OCI-M2 (cell line): ENCODE measurements around the gene PDSS1.
A peak's percentile ranks its signal among the peaks of the same experiment; 100 is the strongest.
"Not testable (repeated sequence)": the region's sequence is repeated elsewhere in the genome, so short reads cannot be mapped to it uniquely, and the experiment has no call there.

ENCODE experiments used
- DNase-seq: peaks from one replicate; lab custom pipeline; 2025; ENCODE audit not compliant: unreplicated experiment; lab: John Stamatoyannopoulos, UW

PDSS1 gene, protein sequence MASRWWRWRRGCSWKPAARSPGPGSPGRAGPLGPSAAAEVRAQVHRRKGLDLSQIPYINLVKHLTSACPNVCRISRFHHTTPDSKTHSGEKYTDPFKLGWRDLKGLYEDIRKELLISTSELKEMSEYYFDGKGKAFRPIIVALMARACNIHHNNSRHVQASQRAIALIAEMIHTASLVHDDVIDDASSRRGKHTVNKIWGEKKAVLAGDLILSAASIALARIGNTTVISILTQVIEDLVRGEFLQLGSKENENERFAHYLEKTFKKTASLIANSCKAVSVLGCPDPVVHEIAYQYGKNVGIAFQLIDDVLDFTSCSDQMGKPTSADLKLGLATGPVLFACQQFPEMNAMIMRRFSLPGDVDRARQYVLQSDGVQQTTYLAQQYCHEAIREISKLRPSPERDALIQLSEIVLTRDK

DNA sequence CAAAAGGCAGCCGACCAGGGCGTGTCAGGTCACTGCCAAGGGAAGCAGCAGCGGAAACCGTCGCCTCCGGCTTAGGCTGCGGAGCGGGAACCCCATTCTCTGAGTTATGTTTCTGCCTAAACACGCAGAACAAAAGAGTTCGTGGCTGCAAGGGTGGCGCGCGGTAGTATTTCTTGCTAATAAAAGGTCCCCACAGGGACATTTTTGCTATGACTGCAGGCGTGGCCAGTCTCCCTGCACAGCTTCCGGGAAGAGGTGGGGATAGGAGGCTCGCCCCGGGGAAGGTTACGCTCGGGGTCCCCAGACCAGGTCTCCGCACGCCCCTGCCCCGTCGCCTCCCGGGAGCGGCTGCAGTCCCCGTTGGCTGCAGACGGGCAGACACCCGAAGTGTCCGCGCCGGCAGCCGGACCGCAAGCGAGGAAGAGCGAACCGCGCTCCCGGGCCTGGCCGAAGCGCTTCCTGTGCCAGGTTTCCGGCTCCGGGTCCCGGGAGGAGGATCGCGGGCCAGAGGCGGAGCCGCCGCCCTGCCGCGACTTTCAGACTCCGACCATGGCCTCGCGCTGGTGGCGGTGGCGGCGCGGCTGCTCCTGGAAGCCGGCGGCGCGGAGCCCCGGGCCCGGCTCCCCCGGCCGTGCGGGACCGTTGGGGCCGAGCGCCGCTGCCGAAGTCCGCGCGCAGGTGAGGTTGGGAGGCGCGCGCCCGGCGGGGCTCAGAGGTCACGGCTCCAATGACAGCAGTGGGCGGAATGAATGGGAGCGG, at the start of gene PDSS1:
Gene PDSS1, plus strand, starts transcription at position 539 of the 759 bp plus-strand sequence. Its CDS starts 11 bp downstream, at position 550.
- DNase-seq, result peak; percentile 17

DNA sequence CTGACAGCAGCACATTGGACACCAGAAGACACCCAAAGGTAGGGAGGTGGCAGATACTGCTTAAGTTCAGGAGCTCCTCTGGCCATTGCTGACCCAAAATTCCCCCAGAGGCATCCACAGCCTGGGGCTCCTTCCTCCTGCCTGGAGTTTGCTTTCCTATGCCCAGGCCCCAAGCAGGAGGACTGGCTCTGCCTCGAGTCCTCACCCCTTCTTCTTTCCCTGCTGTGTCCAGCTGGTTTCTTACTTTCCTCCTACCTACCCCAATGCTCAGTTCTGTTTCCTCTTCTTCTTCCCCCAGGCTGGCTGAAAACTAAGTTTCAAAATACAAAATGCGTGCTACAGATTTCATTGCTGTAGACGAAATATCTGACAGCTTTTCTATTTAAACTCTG, 49.3 kb upstream of the PDSS1 start:
- DNase-seq, result not testable (repeated sequence)

DNA sequence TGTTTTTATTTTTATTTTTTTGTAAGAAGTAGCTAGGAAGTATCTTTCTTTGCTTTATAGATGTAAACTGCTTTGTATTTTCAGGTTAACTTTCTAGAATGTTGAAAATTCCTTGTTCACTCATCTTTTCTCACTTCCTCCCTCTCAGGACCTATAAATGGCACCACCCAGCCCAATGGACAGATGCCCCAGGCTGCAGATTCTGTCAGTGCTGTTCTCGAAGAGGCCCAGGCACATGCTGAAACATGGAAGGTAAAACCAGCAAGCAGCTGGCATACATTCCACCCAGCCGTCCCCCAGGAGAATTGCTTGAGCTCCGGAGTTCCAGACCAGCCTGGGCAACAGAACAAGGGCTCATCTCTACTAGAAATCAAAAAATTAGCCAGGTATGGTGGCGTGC, 47.1 kb upstream of the PDSS1 start:
- DNase-seq, result no peak

DNA sequence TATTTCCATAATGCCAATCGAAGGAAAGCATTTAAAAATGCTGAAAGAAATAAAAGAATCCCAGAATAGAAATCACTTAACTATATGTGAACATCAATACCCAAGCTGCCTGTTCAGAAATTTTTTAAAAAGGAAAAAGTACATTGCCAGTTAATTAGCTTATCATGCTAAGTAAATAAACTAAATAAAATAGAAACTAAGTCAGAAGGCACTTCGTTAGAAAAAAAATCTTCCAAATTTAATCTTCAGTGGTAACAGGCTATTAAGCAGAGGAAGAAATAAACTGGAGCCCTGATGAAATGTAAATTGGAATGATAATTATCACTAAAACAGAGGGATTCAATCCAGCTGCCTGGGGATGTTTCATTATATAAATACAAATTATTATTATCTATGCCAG, 46.0 kb upstream of the PDSS1 start:
- DNase-seq, result not testable (repeated sequence)

DNA sequence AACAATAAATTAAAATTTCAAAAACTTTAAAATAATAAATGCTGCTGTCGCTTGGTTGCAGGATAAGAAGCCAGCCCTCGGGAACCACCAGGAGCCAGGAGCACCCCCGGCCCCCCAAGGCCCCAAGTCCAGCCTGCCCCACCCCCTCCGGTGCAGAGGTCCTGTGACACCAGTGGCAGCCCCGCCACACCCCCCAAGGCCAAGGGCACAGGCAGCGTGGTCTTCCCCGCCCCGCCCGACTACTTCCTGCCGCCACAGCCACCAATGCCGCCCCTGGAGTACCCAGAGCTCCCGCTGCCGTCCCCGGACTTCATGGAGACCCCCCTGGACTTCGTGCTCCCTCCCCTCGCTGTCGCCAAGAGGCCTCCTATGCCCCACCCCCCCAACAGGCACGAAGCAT, 44.5 kb upstream of the PDSS1 start:
- DNase-seq, result no peak

DNA sequence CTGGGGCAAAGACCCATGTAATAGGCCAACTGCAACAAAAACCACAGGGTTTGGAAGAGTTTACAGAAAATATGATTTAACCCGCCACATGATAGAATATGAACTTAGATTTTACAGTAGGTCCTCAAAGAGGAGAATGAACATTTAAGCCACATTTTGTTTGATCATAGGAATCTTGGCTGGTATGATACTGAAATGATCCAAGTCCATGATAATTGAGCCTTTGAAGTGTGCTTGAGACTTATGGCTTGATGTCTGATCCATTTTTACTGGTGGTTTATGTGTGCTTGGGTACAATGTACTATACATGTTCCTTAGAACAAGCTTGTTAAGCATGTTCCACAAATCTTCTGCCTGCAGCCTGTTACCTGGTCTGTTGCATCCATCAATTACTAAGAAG, 41.8 kb upstream of the PDSS1 start:
- no peak for DNase-seq

DNA sequence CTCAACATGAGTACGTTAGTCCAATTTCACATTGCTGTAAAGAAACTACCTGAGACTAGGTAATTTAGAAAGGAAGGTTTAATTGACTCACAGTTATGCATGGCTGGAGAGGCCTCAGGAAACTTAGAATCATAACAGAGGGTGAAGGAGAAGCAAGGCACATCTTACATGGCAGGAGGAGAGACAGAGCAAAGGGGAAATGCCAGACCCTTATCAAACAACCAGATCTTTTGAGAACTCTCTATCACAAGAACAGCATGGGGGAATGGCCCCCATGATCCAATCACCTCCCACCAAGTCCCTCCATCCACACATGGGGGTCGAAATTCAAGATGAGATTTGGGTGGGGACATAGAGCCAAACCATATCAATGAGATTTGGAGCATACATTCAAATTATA, 34.6 kb upstream of the PDSS1 start:
- no peak for DNase-seq

DNA sequence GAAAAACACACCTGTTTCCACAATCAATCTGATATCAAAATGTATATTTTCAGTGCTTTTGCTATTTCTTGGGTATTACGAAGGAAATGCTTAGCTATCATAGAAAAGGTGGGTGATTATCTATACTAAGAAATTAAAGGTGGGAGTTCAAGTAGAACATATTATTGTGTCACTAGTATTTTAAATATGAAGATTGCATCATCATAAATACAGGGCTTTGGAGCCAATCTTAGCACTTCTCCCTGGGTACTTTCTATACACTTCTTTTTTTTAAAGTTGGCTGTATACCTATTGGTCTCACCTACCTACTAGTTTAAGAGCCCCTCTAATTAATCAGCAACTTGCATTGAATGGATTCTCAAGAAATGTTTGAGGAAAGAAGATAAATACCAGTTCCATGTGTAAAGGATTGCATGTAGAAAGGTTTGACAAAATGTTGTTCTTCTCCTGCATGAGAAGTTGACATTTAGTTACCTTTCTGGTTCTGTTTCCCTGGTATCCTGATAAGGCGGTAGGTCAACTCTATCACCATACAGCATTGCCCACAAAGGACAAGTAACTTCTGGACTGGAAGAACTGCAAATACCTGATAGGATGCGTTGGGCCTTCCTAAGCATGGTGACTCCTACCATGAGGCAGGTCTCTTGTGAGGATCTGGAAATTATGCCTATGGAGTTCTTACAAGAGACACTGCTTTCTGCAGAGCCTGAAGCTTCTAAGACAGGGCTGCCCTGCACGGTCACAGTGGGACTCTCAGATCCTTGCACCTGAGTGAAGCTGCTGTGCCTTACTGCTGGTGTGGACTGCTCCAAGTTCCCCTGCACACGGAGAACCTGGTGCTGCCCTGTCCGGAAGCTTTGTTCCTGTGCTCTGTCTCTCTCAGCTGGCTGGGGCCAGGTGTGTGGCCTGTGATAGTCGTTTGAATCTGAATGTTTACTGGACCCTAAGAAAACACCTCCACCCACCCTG, 32.1 kb upstream of the PDSS1 start:
- DNase-seq, result no peak

DNA sequence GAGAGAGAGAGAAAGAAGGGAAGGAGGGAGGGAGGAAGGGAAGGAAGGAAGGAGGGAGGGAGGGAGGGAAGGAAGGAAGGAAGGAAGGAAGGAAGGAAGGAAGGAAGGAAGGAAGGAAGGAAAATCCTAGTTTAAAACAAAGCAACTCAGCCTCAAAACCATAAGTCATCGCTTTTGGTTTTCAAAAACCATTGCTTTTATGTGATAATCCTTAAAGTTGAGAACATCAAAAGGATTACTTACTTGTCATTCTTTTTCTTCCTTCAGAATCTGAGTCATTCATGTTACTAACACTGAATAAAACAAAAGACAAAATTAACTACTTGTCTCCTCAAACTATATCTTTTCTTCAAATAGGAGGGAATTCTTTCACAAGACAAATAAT, 21.6 kb upstream of the PDSS1 start:
- no peak for DNase-seq

DNA sequence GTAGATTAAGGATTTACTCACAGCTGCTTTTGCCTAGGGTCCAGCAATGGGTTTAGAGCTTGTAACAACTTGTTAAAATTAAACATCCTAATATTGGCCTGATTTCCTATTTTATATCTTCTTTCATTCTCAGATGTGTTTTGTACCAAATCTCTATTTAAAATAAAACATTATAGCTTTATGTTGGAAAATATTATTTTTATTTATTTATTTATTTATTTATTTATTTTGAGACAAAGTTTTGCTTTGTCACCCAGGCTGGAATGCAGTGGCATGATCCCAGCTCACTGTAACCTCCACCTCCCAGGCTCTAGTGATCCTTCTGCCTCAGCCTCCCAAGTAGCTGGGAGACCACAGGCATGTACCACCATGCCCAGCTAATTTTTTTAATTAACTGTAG, 17.9 kb upstream of the PDSS1 start:
- no peak for DNase-seq

DNA sequence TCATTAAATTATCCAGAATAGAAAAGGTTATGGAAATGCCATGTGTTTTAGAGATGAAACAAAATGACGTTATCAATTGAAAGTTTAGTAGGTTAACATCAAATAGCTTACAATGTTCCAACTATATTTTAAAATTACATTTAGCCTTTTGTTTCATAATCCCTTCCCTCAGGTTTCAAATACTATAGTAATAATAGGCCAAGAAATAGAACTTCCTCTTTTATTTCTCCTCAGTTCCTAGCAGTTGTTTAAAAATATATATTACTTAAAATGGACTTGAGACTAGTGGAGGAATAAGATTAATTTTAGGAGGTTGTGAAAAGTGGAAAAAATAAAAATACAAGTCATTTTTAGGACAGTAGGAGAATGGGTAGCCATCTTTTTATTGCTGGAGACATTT, 16.4 kb upstream of the PDSS1 start:
- DNase-seq, result no peak

DNA sequence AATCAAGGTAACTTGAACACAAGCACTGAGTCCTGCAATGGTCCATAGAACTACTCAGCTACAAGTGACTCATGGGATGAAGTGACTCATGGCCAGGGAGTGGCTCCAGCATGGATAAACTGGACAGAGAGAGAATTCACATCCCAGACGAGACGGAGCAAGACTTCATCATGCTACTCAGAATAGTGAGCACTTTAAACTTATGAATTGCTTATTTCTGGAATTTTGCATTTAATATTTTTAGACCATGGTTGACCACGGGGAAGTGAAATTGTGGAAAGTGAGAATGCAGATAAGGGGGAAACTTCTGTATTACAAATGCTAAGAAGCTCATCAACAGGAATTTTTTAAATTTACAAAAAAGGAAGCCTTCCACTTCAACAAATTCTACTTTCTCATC, 15.5 kb upstream of the PDSS1 start:
- DNase-seq, result not testable (repeated sequence)

DNA sequence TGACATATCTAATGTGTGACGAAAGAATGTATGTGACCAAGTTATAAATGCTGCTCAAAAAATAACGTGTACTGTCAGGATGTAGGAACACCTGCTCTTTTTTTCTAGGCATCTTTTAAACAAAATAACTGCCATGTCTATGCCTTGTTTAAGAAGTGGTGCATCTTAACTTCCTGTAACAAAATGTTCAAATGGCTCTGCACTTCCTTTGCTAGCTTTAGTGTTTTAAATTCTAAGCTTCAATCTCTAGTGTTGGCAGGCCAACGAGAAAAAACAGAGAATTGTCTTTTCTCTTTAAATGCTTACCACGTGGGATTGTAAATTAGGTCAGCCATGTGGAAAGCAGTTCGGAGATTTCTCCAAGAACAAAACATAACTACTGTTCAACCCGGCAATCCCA, 14.6 kb upstream of the PDSS1 start:
- no peak for DNase-seq

DNA sequence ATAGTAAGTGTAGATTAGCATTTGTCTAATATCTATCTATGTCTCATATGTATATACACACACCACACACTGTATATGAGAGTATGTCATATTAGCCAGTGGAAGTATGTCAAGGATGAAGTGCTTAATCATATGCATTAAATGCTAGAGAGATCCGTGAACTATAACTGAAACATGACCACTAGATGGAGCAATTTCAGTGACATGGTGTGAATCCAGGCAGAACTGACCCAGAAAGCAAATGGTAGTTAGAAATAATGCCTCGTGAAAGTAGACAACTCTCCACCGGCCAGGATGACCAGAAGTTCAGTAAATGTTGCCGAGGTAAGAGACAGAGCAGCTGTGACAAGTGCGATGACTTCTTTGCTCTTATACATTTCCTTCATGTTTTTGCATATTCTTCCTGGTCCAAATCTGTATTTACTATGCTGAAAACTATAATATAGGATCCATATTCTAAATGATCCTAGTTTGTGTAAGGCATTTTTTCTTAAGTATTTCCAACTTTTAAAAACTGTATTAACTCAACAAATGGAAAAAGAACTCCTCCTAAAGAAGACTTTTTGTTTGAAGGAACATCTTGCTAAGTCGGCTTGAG, 12.7 kb upstream of the PDSS1 start:
- DNase-seq, result not testable (repeated sequence)

DNA sequence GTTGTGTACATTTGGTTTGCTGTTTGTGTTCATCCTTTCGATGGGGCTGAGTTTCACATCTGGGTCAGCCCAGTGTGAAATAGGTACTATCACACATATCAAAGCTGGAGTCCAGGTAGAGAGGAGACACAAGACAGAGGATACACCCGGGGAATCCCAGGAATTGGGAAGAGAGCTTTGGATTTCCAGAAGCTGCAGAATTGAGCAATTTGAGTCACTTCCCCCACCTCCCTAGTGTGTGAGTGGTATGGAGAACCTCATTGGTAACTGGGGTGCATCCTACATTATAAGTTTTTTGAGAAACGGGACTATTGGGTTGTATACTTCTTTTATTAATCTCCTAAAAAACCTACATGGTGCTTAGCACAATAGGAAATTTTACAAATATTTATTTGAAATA, 12.1 kb upstream of the PDSS1 start:
- DNase-seq, result no peak

DNA sequence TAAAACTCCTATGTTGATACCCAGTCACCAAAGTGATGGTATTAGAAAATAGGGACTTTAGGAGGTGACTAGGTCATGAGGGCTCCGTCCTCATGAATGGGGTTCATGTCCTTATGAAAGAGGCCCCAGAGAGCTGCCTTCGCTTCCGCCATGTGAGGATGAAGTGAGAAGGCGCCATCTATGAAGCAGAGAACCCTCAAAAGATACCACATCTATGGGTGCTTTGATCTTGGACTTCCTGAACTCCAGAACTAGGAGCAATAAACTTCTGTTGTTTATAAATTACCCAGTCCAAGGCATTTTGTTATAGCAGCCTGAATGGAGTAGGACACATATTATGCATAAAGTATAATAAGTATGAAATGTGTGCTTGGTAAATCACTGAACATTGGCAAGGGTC, 8.1 kb upstream of the PDSS1 start:
- DNase-seq, result no peak

DNA sequence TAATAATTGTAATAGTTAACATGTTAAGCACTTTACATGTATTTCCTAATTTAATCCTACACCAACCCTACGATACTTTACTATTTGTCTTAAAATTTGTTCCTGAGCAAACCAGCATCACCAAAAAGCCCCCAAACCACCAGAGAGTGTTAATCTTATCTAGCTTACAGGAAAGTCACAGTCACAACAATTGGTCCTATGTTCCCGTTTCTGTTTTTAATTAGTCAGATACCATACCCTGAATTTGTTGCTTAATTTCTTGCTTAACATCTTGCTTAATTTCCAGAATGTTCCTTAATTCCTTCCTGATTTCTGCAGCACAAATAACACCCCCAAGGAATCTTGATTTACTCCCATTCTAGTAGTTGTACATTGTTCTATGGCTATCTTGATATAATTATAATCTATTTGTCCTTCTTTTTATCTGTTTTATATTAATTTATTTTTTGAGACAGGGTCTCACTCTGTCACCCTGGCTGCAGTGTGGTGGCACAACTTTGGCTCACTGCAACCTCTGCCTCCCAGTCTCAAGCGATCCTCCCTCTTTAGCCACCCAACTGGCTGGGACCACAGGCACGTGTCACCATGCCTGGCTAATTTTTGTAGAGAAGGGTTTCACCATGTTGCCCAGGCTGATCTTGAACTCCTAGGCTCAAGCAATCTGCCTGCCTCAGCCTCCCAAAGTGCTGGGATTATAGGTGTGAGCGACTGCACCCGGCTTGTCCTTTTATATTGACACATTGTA, 6.6 kb upstream of the PDSS1 start:
- no peak for DNase-seq

DNA sequence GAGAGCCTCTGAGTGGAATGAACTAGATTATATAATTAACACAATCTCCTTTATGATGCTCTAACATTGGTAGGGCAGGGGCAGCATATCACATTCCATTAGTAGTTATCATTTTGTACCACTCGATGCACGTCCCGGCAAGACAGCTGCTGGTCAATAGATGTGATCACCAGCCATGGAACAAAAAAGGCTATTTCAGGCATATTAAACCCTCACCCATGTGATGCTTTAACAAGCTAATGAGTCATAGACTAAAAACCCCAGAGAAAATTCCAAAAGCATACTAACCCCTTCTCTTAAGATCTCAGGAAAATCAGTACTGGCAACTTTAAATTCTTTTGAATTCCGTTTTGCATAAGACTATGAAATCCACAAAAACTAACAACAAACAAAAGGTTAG, 3.0 kb upstream of the PDSS1 start:
- DNase-seq, result not testable (repeated sequence)

DNA sequence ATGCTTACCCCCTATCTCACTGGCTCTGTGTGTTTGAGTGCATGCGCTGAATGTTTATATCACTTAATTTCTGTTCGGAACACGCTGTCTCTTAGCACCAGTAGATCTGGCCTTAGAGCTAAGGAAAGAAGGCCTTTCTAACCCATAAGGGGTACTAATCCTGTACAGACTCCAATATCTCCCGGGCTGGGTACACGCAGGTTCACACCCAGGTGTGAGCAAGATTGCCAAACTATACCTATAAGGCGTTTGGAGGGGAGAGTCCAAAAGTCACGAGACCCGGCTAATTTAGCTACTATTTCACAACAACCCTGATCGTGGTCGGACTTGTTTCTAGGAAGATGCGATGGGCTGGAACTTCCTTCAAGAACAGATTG, 727 bp upstream of the PDSS1 start:
- DNase-seq, result no peak

DNA sequence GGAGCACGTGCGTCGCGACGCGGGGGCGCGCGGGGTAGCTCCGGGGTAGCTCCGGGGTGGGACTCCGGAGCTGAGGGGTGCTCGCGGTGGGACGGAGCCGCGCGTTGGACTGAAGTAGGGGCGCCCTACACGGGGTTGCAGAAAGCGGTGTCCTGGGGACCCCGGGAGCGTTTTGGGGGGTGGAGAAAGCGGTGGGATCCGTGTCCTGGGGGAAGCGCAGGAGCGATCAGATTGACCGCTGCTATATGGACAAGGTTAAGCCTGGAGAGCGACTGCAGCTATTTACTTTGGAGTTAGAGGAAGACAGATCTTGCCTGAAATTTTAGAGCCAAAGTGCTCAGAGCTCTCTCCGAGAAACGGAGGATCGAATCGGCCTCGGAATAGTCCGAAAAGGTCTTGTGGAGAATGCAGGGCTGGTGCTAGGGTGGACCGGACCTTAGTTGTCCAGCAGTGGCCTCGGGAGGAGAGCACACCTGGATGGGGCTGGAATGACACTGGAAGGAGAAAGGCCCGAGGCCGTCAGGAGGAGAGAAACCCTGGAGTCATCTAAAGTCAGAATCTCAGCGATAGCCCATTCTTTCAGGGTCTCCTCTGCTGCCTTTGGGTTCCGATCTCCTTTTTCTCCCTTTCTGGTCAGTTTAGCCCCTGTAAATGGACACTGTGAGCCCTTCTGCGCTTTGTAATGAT, 564 bp downstream of the PDSS1 start:
- no peak for DNase-seq
